ENCODE measurements around the gene SKOR1. TPM values are rescaled to one million over a fixed set of nuclear protein-coding genes. Genes with fewer than 3 reads are reported as not detected.

The SKOR1 gene
- total RNA-seq, 1 donor from 2014 or later = 0.48 TPM

- Mint-ChIP-seq H3K27ac (ENCODE audit: unreplicated experiment) (no peak overlapping the region), H3K36me3 (ENCODE audit: unreplicated experiment) (peaks cover 2% of the 10 kb centered on the region), H3K4me1 (ENCODE audit: unreplicated experiment) (peaks cover 9% of the 10 kb centered on the region), H3K4me3 (ENCODE audit: unreplicated experiment) (no peak overlapping the region), H3K27me3 (ENCODE audit: unreplicated experiment) (no peaks in the 10 kb centered on the region), H3K9me3 (ENCODE audit: unreplicated experiment) (no peaks in the 10 kb centered on the region)
- no peak for TF ChIP-seq CTCF (IDR thresholded peaks at IDR 0.05)
- DNase-seq (ENCODE audit: extremely low spot score, unreplicated experiment) = peak; percentile 73
Observed at GRCh38 chr15:67805666-67806516, 19.4 kb upstream of the SKOR1 start.

GRCh38 chr15:67806536-67806935, 18.8 kb upstream of the SKOR1 start:
- H3K4me3 Mint-ChIP-seq (ENCODE audit: unreplicated experiment) = no peak overlapping the region
- peaks cover 2% of the 10 kb centered on the region for H3K36me3 Mint-ChIP-seq (ENCODE audit: unreplicated experiment)
- H3K27me3 Mint-ChIP-seq (ENCODE audit: unreplicated experiment) = no peaks in the 10 kb centered on the region
- DNase-seq (ENCODE audit: extremely low spot score, unreplicated experiment) = no peak
- no peaks in the 10 kb centered on the region for H3K9me3 Mint-ChIP-seq (ENCODE audit: unreplicated experiment)
- peaks cover 9% of the 10 kb centered on the region for H3K4me1 Mint-ChIP-seq (ENCODE audit: unreplicated experiment)
- TF ChIP-seq CTCF (IDR thresholded peaks at IDR 0.05) = no peak
- no peak overlapping the region for H3K27ac Mint-ChIP-seq (ENCODE audit: unreplicated experiment)

GRCh38 chr15:67807141-67807540, 18.2 kb upstream of the SKOR1 start:
- H3K4me3 Mint-ChIP-seq (ENCODE audit: unreplicated experiment) = no peak overlapping the region
- no peak overlapping the region for H3K27ac Mint-ChIP-seq (ENCODE audit: unreplicated experiment)
- H3K36me3 Mint-ChIP-seq (ENCODE audit: unreplicated experiment) = peaks cover 2% of the 10 kb centered on the region
- TF ChIP-seq CTCF (IDR thresholded peaks at IDR 0.05) = no peak
- H3K4me1 Mint-ChIP-seq (ENCODE audit: unreplicated experiment) = peaks cover 9% of the 10 kb centered on the region
- no peak for DNase-seq (ENCODE audit: extremely low spot score, unreplicated experiment)
- H3K9me3 Mint-ChIP-seq (ENCODE audit: unreplicated experiment) = no peaks in the 10 kb centered on the region
- no peaks in the 10 kb centered on the region for H3K27me3 Mint-ChIP-seq (ENCODE audit: unreplicated experiment)

GRCh38 chr15:67807836-67808235, 17.5 kb upstream of the SKOR1 start:
- Mint-ChIP-seq H3K9me3 (ENCODE audit: unreplicated experiment) (no peaks in the 10 kb centered on the region), H3K27me3 (ENCODE audit: unreplicated experiment) (no peaks in the 10 kb centered on the region), H3K36me3 (ENCODE audit: unreplicated experiment) (peaks cover 2% of the 10 kb centered on the region), H3K4me1 (ENCODE audit: unreplicated experiment) (peaks cover 9% of the 10 kb centered on the region), H3K27ac (ENCODE audit: unreplicated experiment) (no peak overlapping the region), H3K4me3 (ENCODE audit: unreplicated experiment) (no peak overlapping the region)
- TF ChIP-seq CTCF (IDR thresholded peaks at IDR 0.05) = no peak
- DNase-seq (ENCODE audit: extremely low spot score, unreplicated experiment) = no peak

- Mint-ChIP-seq H3K36me3 (ENCODE audit: unreplicated experiment) (peaks cover 2% of the 10 kb centered on the region), H3K27ac (ENCODE audit: unreplicated experiment) (no peak overlapping the region)
Observed at GRCh38 chr15:67808821-67809220, 16.5 kb upstream of the SKOR1 start.

More at GRCh38 chr15:67808821-67809220, 16.5 kb upstream of the SKOR1 start:
- peaks cover 8% of the 10 kb centered on the region for H3K4me1 Mint-ChIP-seq (ENCODE audit: unreplicated experiment)
- no peaks in the 10 kb centered on the region for H3K27me3 Mint-ChIP-seq (ENCODE audit: unreplicated experiment)
- DNase-seq (ENCODE audit: extremely low spot score, unreplicated experiment) = no peak
- no peak overlapping the region for H3K4me3 Mint-ChIP-seq (ENCODE audit: unreplicated experiment)
- no peak for TF ChIP-seq CTCF (IDR thresholded peaks at IDR 0.05)
- H3K9me3 Mint-ChIP-seq (ENCODE audit: unreplicated experiment) = no peaks in the 10 kb centered on the region

All from osteocyte (in vitro differentiated cells).